Endothelial cell of umbilical vein (primary cell): Measurements from ENCODE around the gene C16orf87. TPM values are rescaled to one million over a fixed set of nuclear protein-coding genes. Genes with fewer than 3 reads are reported as not detected.

Experiments used
- BruUV-seq: library from RNA; stranded (reverse); fragments of 400-500 nt; replicated peaks from 2 replicates; lab custom pipeline; 2021; lab: Mats Ljungman, UMichigan
- CTCF ChIA-PET: fragments of 300-600, 350-600 bp; sonication (Branson Sonifier 250); formaldehyde crosslinking; loops from one replicate; lab custom pipeline; 2021; ENCODE audit warnings: antibody characterized with exemption, inconsistent platforms; lab: Charles Lee
- POLR2A ChIA-PET: fragments of 300-600, 350-600 bp; sonication (Branson Sonifier 250); formaldehyde crosslinking; loops from one replicate; lab custom pipeline; 2021; ENCODE audit warnings: antibody characterized with exemption, inconsistent platforms; lab: Charles Lee
- DNase-seq: peaks from one replicate; pipeline ENCODE4 v3.0.0-alpha.2; 2011; ENCODE audit warnings: low read depth, low spot score
- FAIRE-seq: peaks from 2 replicates; lab custom pipeline; 2011; peaks lifted over from hg19 to GRCh38; lab: Jason Lieb, UNC
- H2AFZ ChIP-seq: 2 replicates; pipeline ENCODE4 v1.6.0; 2012; ENCODE audit warnings: low read depth, low read length, control low read depth, inconsistent platforms
- H3K27ac ChIP-seq: 2 replicates; pipeline ENCODE4 v1.5.1; 2011; ENCODE audit warnings: low read depth, mild to moderate bottlenecking, control low read depth, low read length, moderate library complexity; ENCODE audit not compliant: insufficient read depth
- H3K27me3 ChIP-seq, 2 experiments: 2 replicates each; pipeline versions ENCODE4 v1.6.0 to v1.6.1; 2011; ENCODE audit warnings: low read length in 2 of 2, mixed read lengths in 1 of 2; ENCODE audit not compliant: control insufficient read depth in 2 of 2, insufficient read depth in 2 of 2
- H3K36me3 ChIP-seq, 2 experiments: 2 replicates in 1 of 2; 3 replicates in 1 of 2; pipeline ENCODE4 v1.5.1; 2011; ENCODE audit warnings: low read length in 2 of 2, mild to moderate bottlenecking in 1 of 2, moderate library complexity in 1 of 2; ENCODE audit not compliant: control insufficient read depth in 2 of 2, insufficient read depth in 2 of 2; ENCODE audit errors: extremely low read depth in 1 of 2
- H3K4me1 ChIP-seq: 3 replicates; pipeline ENCODE4 v1.5.1; 2011; ENCODE audit warnings: mild to moderate bottlenecking, low read length; ENCODE audit not compliant: control insufficient read depth, insufficient read depth; ENCODE audit errors: extremely low read depth
- H3K4me2 ChIP-seq: 2 replicates; pipeline ENCODE4 v1.6.1; 2011; ENCODE audit warnings: low read length, control low read depth, mixed read lengths; ENCODE audit not compliant: insufficient read depth
- H3K4me3 ChIP-seq, 3 experiments: fragments of 200-600 bp in 1 of 3; sonication (generic), shearing (Covaris generic) in 1 of 3; replicated peaks in 1 of 3; 2 replicates each; pipeline ENCODE4 v1.5.1; 2011 to 2016; ENCODE audit warnings: control low read depth in 3 of 3, low read length in 3 of 3, mild to moderate bottlenecking in 2 of 3, inconsistent platforms in 1 of 3, low read depth in 1 of 3, moderate library complexity in 1 of 3; ENCODE audit not compliant: insufficient read depth in 1 of 3
- H3K79me2 ChIP-seq: 2 replicates; pipeline ENCODE4 v1.6.0; 2012; ENCODE audit warnings: low read length, inconsistent platforms; ENCODE audit not compliant: control insufficient read depth, insufficient read depth
- H3K9ac ChIP-seq: replicated peaks from 2 replicates; pipeline ENCODE3; 2011; ENCODE audit warnings: low read length, control low read depth; ENCODE audit not compliant: insufficient read depth; ENCODE audit errors: extremely low read depth
- H3K9me1 ChIP-seq: replicated peaks from 3 replicates; pipeline ENCODE4 v1.6.0; 2011; ENCODE audit warnings: mild to moderate bottlenecking, low read length; ENCODE audit not compliant: control insufficient read depth, insufficient read depth; ENCODE audit errors: extremely low read depth
- H3K9me3 ChIP-seq: replicated peaks from 2 replicates; pipeline ENCODE4 v1.5.1; 2012; ENCODE audit warnings: low read length, inconsistent platforms; ENCODE audit not compliant: control insufficient read depth, insufficient read depth
- H4K20me1 ChIP-seq: replicated peaks from 2 replicates; pipeline ENCODE3; 2011; ENCODE audit warnings: mild to moderate bottlenecking, low read length; ENCODE audit not compliant: control insufficient read depth, insufficient read depth; ENCODE audit errors: extremely low read depth
- EZH2 ChIP-seq: IDR thresholded peaks from 2 replicates; pipeline ENCODE4 v1.6.1; 2012; ENCODE audit warnings: borderline replicate concordance, low read depth, mild to moderate bottlenecking, moderate library complexity, low read length, inconsistent platforms; ENCODE audit not compliant: severe bottlenecking
- FOS ChIP-seq: IDR thresholded peaks from 2 replicates; pipeline ENCODE4 v1.6.1; 2011; ENCODE audit warnings: mild to moderate bottlenecking, low read length, moderate library complexity, borderline replicate concordance; ENCODE audit not compliant: insufficient read depth
- GATA2 ChIP-seq: IDR thresholded peaks from 2 replicates; pipeline ENCODE4 v1.7.0; 2011; ENCODE audit warnings: low read depth, mild to moderate bottlenecking, moderate library complexity, mixed read lengths, low read length; ENCODE audit not compliant: insufficient read length, insufficient read depth
- JUN ChIP-seq: IDR thresholded peaks from 2 replicates; pipeline ENCODE4 v1.6.1; 2011; ENCODE audit warnings: borderline replicate concordance, low read depth; ENCODE audit not compliant: insufficient read length, insufficient read depth
- MYC ChIP-seq: IDR thresholded peaks from one replicate; pipeline ENCODE4 v1.6.1; 2011; ENCODE audit warnings: mild to moderate bottlenecking, low read depth, low read length
- POLR2A ChIP-seq: IDR thresholded peaks from 2 replicates; pipeline ENCODE4 v1.6.1; 2012; ENCODE audit warnings: low read depth, mild to moderate bottlenecking, control low read depth, low read length
- POLR2AphosphoS5 ChIP-seq: IDR thresholded peaks from 2 replicates; pipeline ENCODE4 v1.6.1; 2012; ENCODE audit warnings: low read depth, mild to moderate bottlenecking, control low read depth, low read length, moderate library complexity; ENCODE audit not compliant: insufficient read depth
- dilution Hi-C: fragments of 300-500 bp; cut with MboI; formaldehyde crosslinking; loops from one replicate; pipeline ENCODE4 v1.15.0; 2019; ENCODE audit warnings: low sequenced_read_pairs; ENCODE audit not compliant: extremely low pct_ligation_motif_present
- intact Hi-C: fragments of 100-400 bp; cut with micrococcal nuclease; formaldehyde crosslinking; loops from one replicate; pipeline ENCODE4 v1.10.0; 2022
- polyA plus RNA-seq, 4 experiments: library from polyadenylated mRNA; depleted of rRNA in 3 of 4; stranded (reverse) in 3 of 4; unstranded in 1 of 4; fragments of >200 nt; gene quantifications; 2 replicates each; pipeline versions ENCODE4 v1.2.1 to v1.2.3, GENCODE V29; 2011 to 2012; ENCODE audit warnings: missing spikeins in 1 of 4
- total RNA-seq: library from RNA; stranded (reverse); gene quantifications from 2 replicates; pipeline ENCODE4 v1.2.3, GENCODE V29; 2021
- TF ChIP-seq, protein P1 (sequence below), 2 donors: IDR thresholded peaks; 1 replicate in 1 of 2; 2 replicates in 1 of 2; pipeline ENCODE4 v1.5.1; 2011; ENCODE audit warnings: low read length in 2 of 2, mild to moderate bottlenecking in 2 of 2, moderate library complexity in 2 of 2, control low read depth in 1 of 2, inconsistent platforms in 1 of 2, low read depth in 1 of 2; ENCODE audit not compliant: insufficient read depth in 1 of 2; ENCODE audit errors: extremely low read depth in 1 of 2
- TF ChIP-seq, protein P2 (sequence below): IDR thresholded peaks from 2 replicates; pipeline ENCODE4 v1.6.1; 2011; ENCODE audit not compliant: insufficient read depth, insufficient read length

The C16orf87 gene
- total and polyA plus RNA-seq, 2 donors (not counting 3 experiments of a cell fraction or from before 2014, with no cell fraction given) = 2.4 to 8.5 TPM

DNA sequence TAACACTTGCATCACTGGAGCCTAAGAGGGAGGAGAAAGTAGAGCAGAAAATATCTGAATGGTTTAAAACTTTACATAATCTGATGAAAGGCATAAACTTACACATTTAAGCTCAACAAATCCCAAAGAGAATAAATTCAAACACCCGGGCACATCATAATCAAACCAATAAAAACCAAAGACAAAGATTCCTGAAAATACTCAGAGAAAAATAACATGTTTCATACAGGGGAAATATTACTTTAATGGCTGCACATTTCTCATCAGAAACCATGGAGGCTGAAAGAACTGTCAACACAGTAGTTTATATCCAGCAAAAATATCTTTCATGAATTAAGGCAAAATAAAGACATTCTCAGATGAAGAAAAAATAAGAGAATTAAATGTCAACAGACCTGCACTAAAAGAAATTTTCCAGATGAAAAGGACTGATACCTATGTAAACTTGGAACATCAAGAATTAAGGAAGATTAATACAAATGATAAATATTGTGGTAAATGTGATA, 34.2 kb downstream of the C16orf87 start:
- no peak overlapping the region for H3K4me2 ChIP-seq
- no peaks in the 10 kb centered on the region for H3K27me3 ChIP-seq
- H3K36me3 ChIP-seq = no peaks in the 10 kb centered on the region
- H3K9me3 ChIP-seq = no peaks in the 10 kb centered on the region
- H4K20me1 ChIP-seq = no peaks in the 10 kb centered on the region
- H3K4me1 ChIP-seq = no peaks in the 10 kb centered on the region
- ChIA-PET POLR2A (no interaction called here), CTCF (interaction anchor here (1.7 kb wide), 1 partner anchor 12 kb away, joined by 4 read pairs; no protein-coding TSS in a partner anchor)
- DNase-seq = no peak
- no peaks in the 10 kb centered on the region for H3K9me1 ChIP-seq
- H3K9ac ChIP-seq = no peak overlapping the region
- intact Hi-C loops (no loop called here), dilution Hi-C loops (no loop called here)
- no peak overlapping the region for H2AFZ ChIP-seq
- H3K79me2 ChIP-seq = no peaks in the 10 kb centered on the region
- H3K4me3 ChIP-seq = no peak overlapping the region
- BruUV-seq = no TSS peak
- FAIRE-seq = no peak
- no peak for TF ChIP-seq MYC
- TF ChIP-seq POLR2AphosphoS5 = no peak
- H3K27ac ChIP-seq = no peak overlapping the region

DNA sequence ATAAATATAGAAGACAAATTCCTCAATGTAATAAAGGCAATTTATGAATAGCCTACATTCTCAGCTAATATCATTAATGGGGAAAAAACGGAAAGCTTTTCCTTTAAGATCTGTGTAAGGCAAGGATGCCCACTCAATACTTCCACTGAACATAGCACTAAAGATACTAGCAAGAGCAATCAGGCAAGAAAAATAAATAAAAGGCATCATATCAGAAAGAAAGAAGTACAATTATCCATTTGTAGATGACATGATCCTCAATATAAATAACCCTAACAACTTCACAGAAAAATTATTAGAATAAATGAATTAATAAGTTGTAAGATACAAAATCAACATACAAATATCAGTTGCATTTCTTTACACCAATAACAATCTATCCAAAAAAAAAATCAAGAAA, 37.1 kb downstream of the C16orf87 start:
- dilution Hi-C loops (no loop called here), intact Hi-C loops (no loop called here)
- BruUV-seq = no TSS peak
- no peaks in the 10 kb centered on the region for H3K9me1 ChIP-seq
- no peak overlapping the region for H3K4me3 ChIP-seq
- FAIRE-seq (no peak), DNase-seq (no peak)
- POLR2A ChIA-PET = no interaction called here
- H3K36me3 ChIP-seq = no peaks in the 10 kb centered on the region
- no peaks in the 10 kb centered on the region for H3K79me2 ChIP-seq
- H2AFZ ChIP-seq = no peak overlapping the region
- TF ChIP-seq POLR2A (no peak), FOS (no peak), MYC (no peak), GATA2 (no peak), POLR2AphosphoS5 (no peak), JUN (no peak), EZH2 (no peak)
- TF ChIP-seq, protein P1, sequence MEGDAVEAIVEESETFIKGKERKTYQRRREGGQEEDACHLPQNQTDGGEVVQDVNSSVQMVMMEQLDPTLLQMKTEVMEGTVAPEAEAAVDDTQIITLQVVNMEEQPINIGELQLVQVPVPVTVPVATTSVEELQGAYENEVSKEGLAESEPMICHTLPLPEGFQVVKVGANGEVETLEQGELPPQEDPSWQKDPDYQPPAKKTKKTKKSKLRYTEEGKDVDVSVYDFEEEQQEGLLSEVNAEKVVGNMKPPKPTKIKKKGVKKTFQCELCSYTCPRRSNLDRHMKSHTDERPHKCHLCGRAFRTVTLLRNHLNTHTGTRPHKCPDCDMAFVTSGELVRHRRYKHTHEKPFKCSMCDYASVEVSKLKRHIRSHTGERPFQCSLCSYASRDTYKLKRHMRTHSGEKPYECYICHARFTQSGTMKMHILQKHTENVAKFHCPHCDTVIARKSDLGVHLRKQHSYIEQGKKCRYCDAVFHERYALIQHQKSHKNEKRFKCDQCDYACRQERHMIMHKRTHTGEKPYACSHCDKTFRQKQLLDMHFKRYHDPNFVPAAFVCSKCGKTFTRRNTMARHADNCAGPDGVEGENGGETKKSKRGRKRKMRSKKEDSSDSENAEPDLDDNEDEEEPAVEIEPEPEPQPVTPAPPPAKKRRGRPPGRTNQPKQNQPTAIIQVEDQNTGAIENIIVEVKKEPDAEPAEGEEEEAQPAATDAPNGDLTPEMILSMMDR (IDR thresholded peaks at IDR 0.05; ENCODE audit: extremely low read depth in 1 of 2, insufficient read depth in 1 of 2, low read depth in 1 of 2, low read length in 2 of 2) = no peak
- TF ChIP-seq, protein P2, sequence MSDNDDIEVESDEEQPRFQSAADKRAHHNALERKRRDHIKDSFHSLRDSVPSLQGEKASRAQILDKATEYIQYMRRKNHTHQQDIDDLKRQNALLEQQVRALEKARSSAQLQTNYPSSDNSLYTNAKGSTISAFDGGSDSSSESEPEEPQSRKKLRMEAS = no peak
- no peak overlapping the region for H3K27ac ChIP-seq
- H3K27me3 ChIP-seq = no peaks in the 10 kb centered on the region
- CTCF ChIA-PET = interaction anchor here (5.7 kb wide), 1 partner anchor 8 kb away, joined by 42 read pairs; no protein-coding TSS in a partner anchor
- no peaks in the 10 kb centered on the region for H3K9me3 ChIP-seq
- no peaks in the 10 kb centered on the region for H4K20me1 ChIP-seq
- no peak overlapping the region for H3K9ac ChIP-seq
- H3K4me1 ChIP-seq = peaks cover 2% of the 10 kb centered on the region
- H3K4me2 ChIP-seq = no peak overlapping the region
